Peyer's patch (tissue), 4 donors: Measurements from ENCODE around the gene ATRIP. TPM values are rescaled to one million over a fixed set of nuclear protein-coding genes. Genes with fewer than 3 reads are reported as not detected.

Experiments
- DNase-seq, 3 donors: peaks; one replicate each; pipeline ENCODE4 v3.0.0-alpha.2; 2017 to 2019
- H3K27ac ChIP-seq, 4 donors: fragments of 200-600 bp; sonication (generic); one replicate each; pipeline ENCODE4 v1.5.1; 2016 to 2019
- H3K27me3 ChIP-seq, 2 donors: fragments of 200-600 bp; sonication (generic); one replicate each; pipeline ENCODE4 v1.5.1; 2019
- H3K36me3 ChIP-seq, 3 donors: fragments of 200-600 bp; sonication (generic); one replicate each; pipeline ENCODE4 v1.5.1; 2016 to 2019
- H3K4me1 ChIP-seq, 4 donors: fragments of 200-600 bp; sonication (generic); one replicate each; pipeline ENCODE4 v1.5.1; 2016 to 2019
- H3K4me3 ChIP-seq, 4 donors: fragments of 200-600 bp; sonication (generic); 1 replicate in 3 of 4; 2 replicates in 1 of 4; pipeline ENCODE4 v1.5.1; 2016 to 2019; ENCODE audit warnings: mild to moderate bottlenecking in 1 of 4
- H3K9me3 ChIP-seq, 4 donors: fragments of 200-600 bp; sonication (generic); one replicate each; pipeline ENCODE4 v1.5.1; 2016 to 2019; ENCODE audit warnings: mild to moderate bottlenecking in 1 of 4
- POLR2A ChIP-seq, 2 donors: fragments of 450-650 bp; IDR thresholded peaks; one replicate each; pipeline ENCODE4 v1.5.1; 2017; ENCODE audit warnings: antibody characterized with exemption in 2 of 2, mild to moderate bottlenecking in 2 of 2, moderate library complexity in 2 of 2
- total RNA-seq, 4 donors: library from RNA; depleted of rRNA; stranded (reverse); fragments of >200 nt; gene quantifications; one replicate each; pipeline ENCODE4 v1.1.0, GENCODE V29; 2016
- TF ChIP-seq, protein P1 (sequence below), 6 experiments: fragments of 450-650 bp in 4 of 6; fragments of 200-600 bp in 2 of 6; sonication (generic) in 1 of 6; IDR thresholded peaks; one replicate each; pipeline ENCODE4 v1.5.1; 2017 to 2019; ENCODE audit warnings: antibody characterized with exemption in 6 of 6, mild to moderate bottlenecking in 3 of 6, moderate library complexity in 1 of 6

The ATRIP gene
- total RNA-seq, 4 donors from 2014 or later = 2.6 to 13.2 (median 6.0) TPM

DNA sequence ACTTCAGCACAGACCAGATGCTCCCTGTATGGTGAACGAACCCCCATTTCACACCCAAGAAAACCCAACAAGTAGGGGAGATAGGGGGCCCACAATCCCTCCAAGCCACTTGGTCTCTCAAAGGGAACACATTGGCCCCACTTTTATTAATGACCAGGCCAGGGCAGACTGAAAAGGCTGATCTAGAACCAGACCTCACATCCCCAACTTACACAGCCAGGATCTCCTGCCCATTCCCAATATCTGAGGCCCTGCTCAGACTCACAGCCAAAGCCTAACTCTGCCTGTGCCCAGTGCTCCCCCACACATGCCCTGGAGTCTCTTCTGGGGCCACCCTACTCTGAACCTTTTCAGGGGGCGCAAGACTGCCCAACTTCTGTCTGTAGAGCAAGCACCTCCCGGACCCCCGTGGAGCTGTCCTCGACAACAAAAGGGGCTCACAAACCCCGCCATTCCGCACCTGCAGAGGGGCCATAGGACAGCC is 18.4 kb upstream of the ATRIP start:
- H3K4me1 ChIP-seq = peaks cover 0 to 46% (median 10%) of the 10 kb centered on the region in 4 donors

DNA sequence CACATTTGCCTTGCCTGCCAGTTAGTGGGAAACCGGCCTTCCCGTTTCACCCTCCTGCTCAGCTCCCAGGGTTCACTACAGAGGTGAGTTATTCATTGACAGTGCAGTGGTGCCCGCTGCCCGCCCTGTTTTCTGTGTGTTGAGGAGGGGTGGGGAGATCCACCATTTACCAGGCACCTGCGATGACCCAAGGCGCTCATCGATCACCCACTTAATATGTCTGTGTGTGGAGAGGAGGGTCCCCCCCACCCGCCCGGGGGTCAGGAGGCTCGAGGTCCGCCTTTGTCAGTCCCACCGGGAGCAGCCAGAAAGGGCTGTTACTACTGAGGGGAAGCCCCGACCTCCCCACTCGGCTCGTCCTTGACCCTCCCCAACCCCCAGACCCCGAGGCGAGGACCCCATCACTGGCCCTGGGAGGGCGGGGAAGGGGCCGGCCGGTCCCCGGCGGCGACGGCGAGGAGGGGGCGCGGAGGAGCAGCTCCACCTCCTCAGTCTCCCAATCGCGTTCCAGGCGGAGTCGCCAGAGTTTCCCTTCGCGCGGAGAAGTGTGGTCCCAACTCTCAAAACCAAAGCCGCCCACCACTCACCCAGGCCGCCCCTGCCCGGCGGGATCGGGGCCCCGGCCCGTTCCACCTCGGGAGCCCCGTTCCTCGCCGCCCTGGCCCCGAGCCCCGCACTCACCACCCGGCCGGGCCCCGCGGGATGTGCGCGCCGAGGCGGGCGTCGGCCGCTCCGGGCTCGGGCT is 17.8 kb upstream of the ATRIP start:
- Histone ChIP-seq H3K4me3 (peak overlapping the region; percentile 78 to 99 (median 86)), H3K9me3 (no peaks in the 10 kb centered on the region), H3K27me3 (no peaks in the 10 kb centered on the region), H3K4me1 (peaks cover 0 to 52% (median 10%) of the 10 kb centered on the region in 4 donors), H3K36me3 (peaks cover 0 to 12% (median 0%) of the 10 kb centered on the region in 3 donors), H3K27ac (peak overlapping the region; percentile 73 to 98 (median 88))
- peak; percentile 57 to 64 for TF ChIP-seq POLR2A (IDR thresholded peaks at IDR 0.05)
- TF ChIP-seq, protein P1, sequence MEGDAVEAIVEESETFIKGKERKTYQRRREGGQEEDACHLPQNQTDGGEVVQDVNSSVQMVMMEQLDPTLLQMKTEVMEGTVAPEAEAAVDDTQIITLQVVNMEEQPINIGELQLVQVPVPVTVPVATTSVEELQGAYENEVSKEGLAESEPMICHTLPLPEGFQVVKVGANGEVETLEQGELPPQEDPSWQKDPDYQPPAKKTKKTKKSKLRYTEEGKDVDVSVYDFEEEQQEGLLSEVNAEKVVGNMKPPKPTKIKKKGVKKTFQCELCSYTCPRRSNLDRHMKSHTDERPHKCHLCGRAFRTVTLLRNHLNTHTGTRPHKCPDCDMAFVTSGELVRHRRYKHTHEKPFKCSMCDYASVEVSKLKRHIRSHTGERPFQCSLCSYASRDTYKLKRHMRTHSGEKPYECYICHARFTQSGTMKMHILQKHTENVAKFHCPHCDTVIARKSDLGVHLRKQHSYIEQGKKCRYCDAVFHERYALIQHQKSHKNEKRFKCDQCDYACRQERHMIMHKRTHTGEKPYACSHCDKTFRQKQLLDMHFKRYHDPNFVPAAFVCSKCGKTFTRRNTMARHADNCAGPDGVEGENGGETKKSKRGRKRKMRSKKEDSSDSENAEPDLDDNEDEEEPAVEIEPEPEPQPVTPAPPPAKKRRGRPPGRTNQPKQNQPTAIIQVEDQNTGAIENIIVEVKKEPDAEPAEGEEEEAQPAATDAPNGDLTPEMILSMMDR (IDR thresholded peaks at IDR 0.05) = no peak
- peak in 2 of 3 donors; percentile 76 to 80 for DNase-seq

More for the DNA sequence above, 18.4 kb upstream of the ATRIP start:
- no peak for TF ChIP-seq POLR2A (IDR thresholded peaks at IDR 0.05)
- H3K36me3 ChIP-seq = peaks cover 0 to 19% (median 0%) of the 10 kb centered on the region in 3 donors
- H3K27ac ChIP-seq = peak overlapping the region; percentile 73 to 98 (median 88)
- H3K27me3 ChIP-seq = no peaks in the 10 kb centered on the region
- DNase-seq = no peak
- H3K9me3 ChIP-seq = no peaks in the 10 kb centered on the region
- peak overlapping the region in 3 of 4 donors; percentile 78 to 99 (median 82) for H3K4me3 ChIP-seq

DNA sequence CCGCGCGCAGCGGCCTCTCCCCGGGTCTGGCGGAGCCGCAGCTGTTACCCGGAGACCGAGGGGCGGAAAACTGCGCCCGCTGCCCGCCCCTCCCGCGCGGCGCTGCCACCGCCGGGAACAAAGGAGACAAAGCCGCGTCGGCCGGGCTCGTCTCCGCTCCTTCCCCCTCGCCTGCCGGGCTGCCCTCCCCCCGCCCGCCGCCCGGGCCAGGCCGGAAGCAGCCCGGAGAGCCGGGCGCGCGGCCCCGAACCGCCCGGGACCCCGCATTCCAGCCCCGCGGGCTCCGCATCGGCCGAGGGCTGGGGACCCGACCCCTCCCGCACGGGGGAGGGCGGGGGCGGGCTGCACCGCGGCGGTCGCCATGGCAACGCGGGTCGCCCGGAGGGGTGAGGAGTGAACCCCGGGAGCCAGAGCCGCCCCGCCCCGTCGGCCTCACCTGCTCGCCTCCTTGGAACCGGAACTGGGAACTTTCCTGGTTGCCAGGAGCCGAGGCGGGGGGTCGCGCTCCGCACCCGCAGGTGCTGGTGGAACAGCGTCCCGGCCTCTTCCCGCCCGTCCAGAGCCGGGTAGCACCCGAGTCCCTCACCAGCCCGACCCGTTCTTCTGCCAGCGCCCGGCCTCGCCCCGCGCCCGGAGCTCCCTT is 17.1 kb upstream of the ATRIP start:
- peak; percentile 41 to 88 (median 81) for DNase-seq
- peak overlapping the region; percentile 78 to 99 (median 86) for H3K4me3 ChIP-seq
- no peaks in the 10 kb centered on the region for H3K9me3 ChIP-seq
- H3K36me3 ChIP-seq = peaks cover 0 to 5% (median 0%) of the 10 kb centered on the region in 3 donors
- no peak for TF ChIP-seq POLR2A (IDR thresholded peaks at IDR 0.05)
- TF ChIP-seq, protein P1 (IDR thresholded peaks at IDR 0.05) = no peak
- H3K27ac ChIP-seq = peak overlapping the region; percentile 73 to 98 (median 88)
- H3K4me1 ChIP-seq = peaks cover 3 to 59% (median 10%) of the 10 kb centered on the region in 4 donors
- H3K27me3 ChIP-seq = no peaks in the 10 kb centered on the region

DNA sequence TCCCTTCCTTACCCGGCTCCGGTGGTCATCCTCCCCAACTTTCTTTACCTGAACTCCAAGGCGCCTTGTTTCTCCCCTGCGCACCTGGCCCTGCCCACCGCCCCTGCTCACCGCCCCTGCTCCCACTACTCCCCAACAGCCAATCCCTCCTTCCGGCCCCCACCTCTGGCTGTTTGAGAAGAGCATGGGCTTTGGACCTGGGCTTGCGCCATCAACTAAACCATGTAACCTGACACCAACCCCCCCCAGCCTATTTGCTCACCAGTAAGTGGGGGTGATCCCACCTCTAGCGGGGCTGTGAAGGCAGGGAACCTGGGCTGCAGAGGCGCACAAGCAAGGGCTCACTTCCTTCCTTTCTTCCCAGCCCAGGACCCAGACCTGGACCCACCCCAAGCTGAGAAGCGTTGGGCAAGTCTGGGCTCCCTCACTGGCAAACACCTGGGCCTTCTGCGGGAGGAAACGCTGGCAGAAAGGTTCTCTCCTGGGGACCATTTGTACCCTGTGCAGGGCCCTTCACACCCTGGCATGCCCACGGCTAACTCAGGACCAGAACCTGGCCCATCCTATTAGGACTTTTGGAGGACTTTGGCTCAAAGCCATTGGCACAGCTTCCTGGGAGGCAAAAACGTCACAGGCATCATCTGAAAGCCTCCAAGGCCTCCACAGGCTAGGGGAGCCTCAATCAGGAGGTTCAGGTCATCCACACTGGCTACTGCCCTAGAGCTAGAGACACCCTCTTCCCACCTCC is 16.4 kb upstream of the ATRIP start, which contains the start of gene PLXNB1:
TSS of gene PLXNB1 (minus strand) at position 127 of the 748 bp plus-strand sequence. CDS start 5,475 bp downstream, outside the sequence.
- Histone ChIP-seq H3K4me3 (peak within 1 kb of the TSS; percentile 78 to 99 (median 86)), H3K27ac (peak within 1 kb of the TSS; percentile 73 to 98 (median 88)), H3K4me1 (peaks cover 3 to 66% (median 10%) of the 10 kb centered on the region in 4 donors), H3K9me3 (no peaks in the 10 kb centered on the region), H3K36me3 (peaks cover 0 to 5% (median 0%) of the 10 kb centered on the region in 3 donors), H3K27me3 (no peaks in the 10 kb centered on the region)
- TF ChIP-seq, protein P1 (IDR thresholded peaks at IDR 0.05) = no peak
- peak in 1 of 2 donors; percentile 61 for TF ChIP-seq POLR2A (IDR thresholded peaks at IDR 0.05)
- peak; percentile 49 to 88 (median 79) for DNase-seq

DNA sequence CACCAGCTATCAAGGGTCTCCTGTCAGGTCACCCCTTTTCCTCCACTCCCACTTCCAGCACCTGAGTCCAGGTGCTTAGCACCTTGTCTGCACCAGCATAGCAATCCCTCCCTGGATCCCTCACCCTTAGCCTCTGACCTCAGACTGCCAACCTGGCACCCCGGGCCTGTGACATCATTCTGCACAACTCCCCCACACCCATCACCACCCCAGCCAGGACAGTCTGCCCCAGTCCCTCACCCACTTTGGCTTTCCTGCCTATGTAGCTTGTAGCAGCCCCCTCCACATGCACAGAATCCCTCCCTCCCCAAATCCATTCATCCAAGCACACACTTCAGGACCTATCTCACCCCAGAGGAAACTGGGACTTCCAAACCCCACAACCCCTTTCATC is 15.8 kb upstream of the ATRIP start:
- TF ChIP-seq, protein P1 (IDR thresholded peaks at IDR 0.05) = no peak
- TF ChIP-seq POLR2A (IDR thresholded peaks at IDR 0.05) = no peak
- peak in 1 of 3 donors; percentile 46 for DNase-seq
- Histone ChIP-seq H3K27me3 (no peaks in the 10 kb centered on the region), H3K27ac (peak overlapping the region; percentile 73 to 98 (median 88)), H3K4me1 (peaks cover 3 to 63% (median 10%) of the 10 kb centered on the region in 4 donors), H3K9me3 (no peaks in the 10 kb centered on the region), H3K36me3 (peaks cover 0 to 5% (median 0%) of the 10 kb centered on the region in 3 donors), H3K4me3 (no peak overlapping the region)
